Measurements from ENCODE around the gene GPR107. TPM values are rescaled to one million over a fixed set of nuclear protein-coding genes. Genes with fewer than 3 reads are reported as not detected.

GPR107 gene
- total and polyA plus RNA-seq, 3 donors from 2014 or later: 41.1 to 53.4 (median 49.1) TPM

DNA sequence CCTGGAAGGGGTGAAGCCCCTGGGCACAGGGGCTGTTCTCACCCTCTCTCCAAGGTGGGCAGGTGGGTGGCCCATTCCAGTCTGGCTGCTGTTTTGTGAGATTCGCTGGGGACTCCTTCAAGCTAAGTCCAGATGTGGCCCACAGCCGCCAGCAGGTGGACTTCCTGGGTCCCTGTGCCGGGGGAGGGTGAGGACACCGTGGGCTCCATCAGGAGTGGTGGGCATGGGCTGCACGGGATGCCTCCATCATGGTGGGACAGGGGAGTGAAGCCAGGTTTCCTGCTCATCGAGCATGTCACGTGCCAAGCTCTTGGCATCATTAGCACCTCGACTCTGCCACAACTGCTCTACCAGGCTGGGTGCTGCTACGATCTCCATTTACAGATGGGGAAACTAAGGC is 120.3 kb downstream of the GPR107 start:
- no peaks in the 10 kb centered on the region for H3K9me3 ChIP-seq
- no peak for DNase-seq
- H3K36me3 ChIP-seq (ENCODE audit: low read depth, missing control alignments): no peaks in the 10 kb centered on the region
- H3K27me3 ChIP-seq: no peaks in the 10 kb centered on the region
- TF ChIP-seq, protein P1, sequence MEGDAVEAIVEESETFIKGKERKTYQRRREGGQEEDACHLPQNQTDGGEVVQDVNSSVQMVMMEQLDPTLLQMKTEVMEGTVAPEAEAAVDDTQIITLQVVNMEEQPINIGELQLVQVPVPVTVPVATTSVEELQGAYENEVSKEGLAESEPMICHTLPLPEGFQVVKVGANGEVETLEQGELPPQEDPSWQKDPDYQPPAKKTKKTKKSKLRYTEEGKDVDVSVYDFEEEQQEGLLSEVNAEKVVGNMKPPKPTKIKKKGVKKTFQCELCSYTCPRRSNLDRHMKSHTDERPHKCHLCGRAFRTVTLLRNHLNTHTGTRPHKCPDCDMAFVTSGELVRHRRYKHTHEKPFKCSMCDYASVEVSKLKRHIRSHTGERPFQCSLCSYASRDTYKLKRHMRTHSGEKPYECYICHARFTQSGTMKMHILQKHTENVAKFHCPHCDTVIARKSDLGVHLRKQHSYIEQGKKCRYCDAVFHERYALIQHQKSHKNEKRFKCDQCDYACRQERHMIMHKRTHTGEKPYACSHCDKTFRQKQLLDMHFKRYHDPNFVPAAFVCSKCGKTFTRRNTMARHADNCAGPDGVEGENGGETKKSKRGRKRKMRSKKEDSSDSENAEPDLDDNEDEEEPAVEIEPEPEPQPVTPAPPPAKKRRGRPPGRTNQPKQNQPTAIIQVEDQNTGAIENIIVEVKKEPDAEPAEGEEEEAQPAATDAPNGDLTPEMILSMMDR (IDR thresholded peaks at IDR 0.05): no peak
- TF ChIP-seq POLR2A (IDR thresholded peaks at IDR 0.05): no peak
- H3K27ac ChIP-seq: no peak overlapping the region
- WGBS, 2 donors: 93% methylated on average over 9 of the region's 9 CpGs; no CpG with 5 or more reads in 1 of the 2 donors
- H3K4me1 ChIP-seq: no peaks in the 10 kb centered on the region
- intact Hi-C loops (cut with DNase I; ENCODE audit: low total_unique reads): no loop called here
- no peak overlapping the region for H3K4me3 ChIP-seq

DNA sequence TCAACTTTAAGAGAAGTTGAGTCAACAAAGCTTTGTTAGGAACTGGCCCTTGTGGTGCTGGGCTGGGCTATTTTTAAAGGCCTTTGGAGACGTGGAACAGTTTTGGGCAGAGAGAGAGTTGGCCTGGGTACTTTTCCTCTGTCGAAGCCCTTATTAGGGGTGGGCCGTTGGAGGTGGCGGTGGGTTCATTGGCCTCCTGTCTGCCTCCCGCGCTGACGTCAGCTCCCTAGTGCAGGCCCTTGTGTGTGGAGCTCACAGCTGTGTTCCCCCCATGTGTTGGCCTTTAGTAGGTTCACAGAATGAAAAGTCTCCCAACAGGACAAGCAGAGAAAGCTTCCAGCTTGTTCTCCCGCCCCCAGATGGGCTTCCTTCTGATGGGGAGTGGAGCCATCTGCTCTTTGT is 121.2 kb downstream of the GPR107 start:
- no peaks in the 10 kb centered on the region for H3K4me1 ChIP-seq
- no peaks in the 10 kb centered on the region for H3K36me3 ChIP-seq (ENCODE audit: low read depth, missing control alignments)
- H3K4me3 ChIP-seq: no peak overlapping the region
- DNase-seq: no peak
- TF ChIP-seq, protein P1 (IDR thresholded peaks at IDR 0.05): no peak
- no peak for TF ChIP-seq POLR2A (IDR thresholded peaks at IDR 0.05)
- H3K27ac ChIP-seq: no peak overlapping the region
- no peaks in the 10 kb centered on the region for H3K27me3 ChIP-seq
- no peaks in the 10 kb centered on the region for H3K9me3 ChIP-seq
- intact Hi-C loops (cut with DNase I; ENCODE audit: low total_unique reads): no loop called here
- 74 to 77% methylated on average over 6 to 8 of the region's 8 CpGs for WGBS, 2 donors

DNA sequence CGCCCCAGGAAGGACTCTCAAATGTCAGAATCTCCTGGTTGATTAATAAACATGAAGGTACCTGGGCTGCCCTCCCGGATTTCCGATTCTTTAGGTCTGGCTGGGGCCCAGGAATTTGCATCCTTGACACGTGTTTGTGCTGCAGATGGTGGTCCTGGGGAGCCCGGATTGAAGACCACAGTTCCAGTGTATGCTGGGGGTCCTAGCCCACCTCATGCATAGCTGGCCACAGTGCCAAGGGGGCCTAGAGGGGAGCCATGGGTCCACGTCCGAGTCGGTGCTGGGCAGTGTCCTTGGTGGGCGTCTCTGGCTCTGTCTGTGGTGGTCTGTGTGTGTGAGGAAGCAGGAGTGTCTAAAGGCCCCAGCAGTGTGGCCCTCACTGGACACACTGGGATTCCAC is 121.6 kb downstream of the GPR107 start:
- Histone ChIP-seq H3K4me3 (no peak overlapping the region), H3K27me3 (no peaks in the 10 kb centered on the region), H3K4me1 (no peaks in the 10 kb centered on the region), H3K27ac (no peak overlapping the region), H3K9me3 (no peaks in the 10 kb centered on the region), H3K36me3 (ENCODE audit: low read depth, missing control alignments) (no peaks in the 10 kb centered on the region)
- intact Hi-C loops (cut with DNase I; ENCODE audit: low total_unique reads): no loop called here
- TF ChIP-seq POLR2A (IDR thresholded peaks at IDR 0.05): no peak
- TF ChIP-seq, protein P1 (IDR thresholded peaks at IDR 0.05): no peak
- DNase-seq: no peak
- 86 to 88% methylated on average over 7 of the region's 9 CpGs for WGBS, 2 donors

DNA sequence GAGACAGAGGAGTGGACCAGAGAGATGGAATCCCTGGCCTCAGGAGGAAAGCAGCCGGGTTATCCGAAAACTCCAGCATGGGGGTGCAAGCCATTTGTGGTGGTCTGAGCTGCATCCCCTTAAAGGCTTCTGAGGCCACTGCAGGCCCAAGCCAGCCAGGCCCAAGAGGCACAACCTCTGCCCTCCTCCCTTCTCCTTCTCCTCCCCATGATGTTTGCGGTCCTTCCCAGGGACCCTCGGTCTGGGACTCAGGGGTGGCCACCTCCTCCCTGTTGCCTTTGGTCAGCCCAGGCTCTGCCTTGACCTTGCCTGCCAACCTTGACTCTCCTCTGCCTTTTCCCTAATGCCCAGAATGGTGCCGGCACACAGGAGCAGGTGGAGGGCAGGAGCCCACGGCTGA is 123.1 kb downstream of the GPR107 start:
- 95 to 100% methylated on average over 1 to 6 of the region's 6 CpGs for WGBS, 2 donors

More for the DNA sequence above, 123.1 kb downstream of the GPR107 start:
- DNase-seq: no peak
- TF ChIP-seq, protein P1 (IDR thresholded peaks at IDR 0.05): no peak
- TF ChIP-seq POLR2A (IDR thresholded peaks at IDR 0.05): no peak
- Histone ChIP-seq H3K9me3 (no peaks in the 10 kb centered on the region), H3K27ac (no peak overlapping the region), H3K4me3 (no peak overlapping the region), H3K36me3 (ENCODE audit: low read depth, missing control alignments) (no peaks in the 10 kb centered on the region), H3K27me3 (no peaks in the 10 kb centered on the region), H3K4me1 (no peaks in the 10 kb centered on the region)
- intact Hi-C loops (cut with DNase I; ENCODE audit: low total_unique reads): no loop called here
